HFFc6 (cell line): ENCODE measurements around the gene BEST2. TPM values are rescaled to one million over a fixed set of nuclear protein-coding genes. Genes with fewer than 3 reads are reported as not detected.

ENCODE experiments used
- DNase-seq: peaks from one replicate; pipeline ENCODE4 v3.0.0-alpha.2; 2018
- H3K27ac Mint-ChIP-seq: 2 replicates; pipeline ENCODE4 v1.8.0; 2020; ENCODE audit warnings: mild to moderate bottlenecking, mixed read lengths
- H3K27me3 Mint-ChIP-seq: 2 replicates; pipeline ENCODE4 v1.8.0; 2021; ENCODE audit warnings: mild to moderate bottlenecking, moderate library complexity, mixed read lengths; ENCODE audit not compliant: insufficient read depth
- H3K36me3 Mint-ChIP-seq: 2 replicates; pipeline ENCODE4 v1.8.0; 2021; ENCODE audit warnings: low read depth, mixed read lengths
- H3K4me1 Mint-ChIP-seq: 2 replicates; pipeline ENCODE4 v1.8.0; 2020; ENCODE audit warnings: low read depth, mixed read lengths
- H3K4me3 Mint-ChIP-seq: 2 replicates; pipeline ENCODE4 v1.8.0; 2020; ENCODE audit warnings: mild to moderate bottlenecking, moderate library complexity, mixed read lengths
- H3K9me3 Mint-ChIP-seq: 2 replicates; pipeline ENCODE4 v1.8.0; 2020; ENCODE audit warnings: mild to moderate bottlenecking, mixed read lengths
- total RNA-seq, 6 experiments: library from RNA; stranded (reverse); fragmentation: NEBNext Ultra II Directional; extraction: Animal tissue kit (Norgen Biotek cat#: 25700); gene quantifications; 2 replicates in 1 of 6; 3 replicates in 5 of 6; pipeline ENCODE4 v1.2.3, GENCODE V29; 2021
- TF ChIP-seq, protein P1 (sequence below): fragments of 200-600 bp; sonication (generic); IDR thresholded peaks from 2 replicates; pipeline ENCODE4 v1.5.0; 2021; ENCODE audit warnings: antibody characterized with exemption, mild to moderate bottlenecking

The BEST2 gene
- total RNA-seq, 6 experiments from 2014 or later = not detected

- Mint-ChIP-seq H3K4me1 (0 out of 2 replicates have a peak, but pooled peaks cover 9% of the 10 kb centered on the region), H3K9me3 (no peaks in the 10 kb centered on the region), H3K27me3 (peaks cover 6% of the 10 kb centered on the region; the same call in 1 of the 2 replicates), H3K36me3 (no peaks in the 10 kb centered on the region), H3K27ac (no peak overlapping the region), H3K4me3 (peak overlapping the region; percentile 83)
- DNase-seq = peak; percentile 60
- TF ChIP-seq, protein P1, sequence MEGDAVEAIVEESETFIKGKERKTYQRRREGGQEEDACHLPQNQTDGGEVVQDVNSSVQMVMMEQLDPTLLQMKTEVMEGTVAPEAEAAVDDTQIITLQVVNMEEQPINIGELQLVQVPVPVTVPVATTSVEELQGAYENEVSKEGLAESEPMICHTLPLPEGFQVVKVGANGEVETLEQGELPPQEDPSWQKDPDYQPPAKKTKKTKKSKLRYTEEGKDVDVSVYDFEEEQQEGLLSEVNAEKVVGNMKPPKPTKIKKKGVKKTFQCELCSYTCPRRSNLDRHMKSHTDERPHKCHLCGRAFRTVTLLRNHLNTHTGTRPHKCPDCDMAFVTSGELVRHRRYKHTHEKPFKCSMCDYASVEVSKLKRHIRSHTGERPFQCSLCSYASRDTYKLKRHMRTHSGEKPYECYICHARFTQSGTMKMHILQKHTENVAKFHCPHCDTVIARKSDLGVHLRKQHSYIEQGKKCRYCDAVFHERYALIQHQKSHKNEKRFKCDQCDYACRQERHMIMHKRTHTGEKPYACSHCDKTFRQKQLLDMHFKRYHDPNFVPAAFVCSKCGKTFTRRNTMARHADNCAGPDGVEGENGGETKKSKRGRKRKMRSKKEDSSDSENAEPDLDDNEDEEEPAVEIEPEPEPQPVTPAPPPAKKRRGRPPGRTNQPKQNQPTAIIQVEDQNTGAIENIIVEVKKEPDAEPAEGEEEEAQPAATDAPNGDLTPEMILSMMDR = peak; percentile 97
Observed at GRCh38 chr19:12757544-12758274, 6.1 kb downstream of the BEST2 start.

DNA sequence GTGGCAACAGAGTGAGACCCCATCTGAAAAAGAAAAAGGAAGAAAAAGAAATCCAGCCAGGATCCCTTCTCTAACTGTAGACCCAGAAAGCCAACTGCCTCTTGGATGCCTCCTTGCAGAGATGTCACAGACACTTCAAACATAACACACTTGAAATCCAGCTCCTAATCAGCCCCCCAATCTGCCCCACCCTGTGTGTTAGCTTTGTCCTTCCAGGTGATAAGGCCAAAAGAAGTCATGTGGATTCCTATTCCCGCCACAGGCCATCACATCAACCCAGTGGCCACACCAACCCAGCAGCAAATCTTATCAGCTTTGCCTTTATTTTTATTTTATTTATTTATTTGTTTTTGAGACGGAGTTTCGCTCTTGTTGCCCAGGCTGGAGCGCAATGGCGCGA is 8.1 kb downstream of the BEST2 start:
- no peak for DNase-seq
- no peak overlapping the region for H3K27ac Mint-ChIP-seq
- peaks cover 2% of the 10 kb centered on the region; the same call in 1 of the 2 replicates for H3K27me3 Mint-ChIP-seq
- peaks cover 4% of the 10 kb centered on the region; the same call in 1 of the 2 replicates for H3K36me3 Mint-ChIP-seq
- 0 out of 2 replicates have a peak, but pooled peaks cover 9% of the 10 kb centered on the region for H3K4me1 Mint-ChIP-seq
- no peaks in the 10 kb centered on the region for H3K9me3 Mint-ChIP-seq
- no peak overlapping the region for H3K4me3 Mint-ChIP-seq
- TF ChIP-seq, protein P1 = no peak

- DNase-seq = no peak
- Mint-ChIP-seq H3K27me3 (peaks cover 1% of the 10 kb centered on the region; the same call in 1 of the 2 replicates), H3K27ac (no peak overlapping the region), H3K4me3 (no peak overlapping the region), H3K9me3 (no peaks in the 10 kb centered on the region), H3K4me1 (0 out of 2 replicates have a peak, but pooled peaks cover 4% of the 10 kb centered on the region), H3K36me3 (peaks cover 4% of the 10 kb centered on the region; the same call in 1 of the 2 replicates)
- TF ChIP-seq, protein P1 = no peak
Observed at GRCh38 chr19:12763100-12763499, 11.5 kb downstream of the BEST2 start.

DNA sequence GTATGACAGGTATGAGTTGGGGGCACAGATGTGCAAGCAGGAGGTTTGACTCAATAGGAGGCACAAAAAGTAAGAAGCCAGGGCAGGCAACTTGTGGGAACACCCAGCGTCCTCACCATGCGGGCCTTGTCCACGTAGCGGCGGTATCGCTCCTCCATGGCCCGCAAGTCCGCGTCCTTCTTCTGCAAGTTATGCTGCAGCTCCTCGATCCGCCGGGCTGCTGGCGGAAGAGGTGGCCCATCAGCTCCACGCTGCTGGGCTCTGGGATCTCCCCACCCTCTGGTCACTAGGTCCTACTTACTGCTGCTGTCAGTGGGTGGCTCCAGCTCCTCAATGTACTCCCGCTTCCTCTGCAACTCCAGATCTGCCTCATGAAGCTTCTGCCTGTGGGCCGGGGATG is 13.1 kb downstream of the BEST2 start:
- Mint-ChIP-seq H3K36me3 (peaks cover 4% of the 10 kb centered on the region; the same call in 1 of the 2 replicates), H3K9me3 (no peaks in the 10 kb centered on the region), H3K4me1 (no peaks in the 10 kb centered on the region), H3K27me3 (peaks cover 1% of the 10 kb centered on the region; the same call in 1 of the 2 replicates), H3K27ac (no peak overlapping the region), H3K4me3 (no peak overlapping the region)
- TF ChIP-seq, protein P1 = no peak
- no peak for DNase-seq

GRCh38 chr19:12766051-12766521 is 14.5 kb downstream of the BEST2 start:
- Mint-ChIP-seq H3K4me1 (no peaks in the 10 kb centered on the region), H3K9me3 (no peaks in the 10 kb centered on the region), H3K27me3 (peaks cover 1% of the 10 kb centered on the region; the same call in 1 of the 2 replicates), H3K4me3 (peak overlapping the region; percentile 82), H3K36me3 (peaks cover 4% of the 10 kb centered on the region; the same call in 1 of the 2 replicates), H3K27ac (no peak overlapping the region)
- DNase-seq = peak; percentile 53
- TF ChIP-seq, protein P1 = peak; percentile 86
